Gastroesophageal sphincter (tissue), 4 donors: ENCODE data around the gene E2F7. TPM values are rescaled to one million over a fixed set of nuclear protein-coding genes. Genes with fewer than 3 reads are reported as not detected.

Experiments used
- ATAC-seq: fragments of 150-250 bp; one replicate; pipeline ENCODE4 v1.9.1; 2016; ENCODE audit warnings: mild to moderate bottlenecking, moderate library complexity
- H3K27ac ChIP-seq, 4 donors: fragments of 200-600 bp; sonication (generic) in 3 of 4; 1 replicate in 3 of 4; 2 replicates in 1 of 4; pipeline ENCODE4 v1.5.1; 2016 to 2019
- H3K27me3 ChIP-seq: fragments of 200-600 bp; sonication (generic); one replicate; pipeline ENCODE4 v1.5.1; 2019
- H3K36me3 ChIP-seq, 2 donors: fragments of 200-600 bp; sonication (generic); one replicate each; pipeline ENCODE4 v1.5.1; 2019; ENCODE audit warnings: control low read depth in 1 of 2
- H3K4me1 ChIP-seq, 3 donors: fragments of 200-600 bp; sonication (generic); 1 replicate in 2 of 3; 2 replicates in 1 of 3; pipeline ENCODE4 v1.5.1; 2016 to 2019; ENCODE audit warnings: control low read depth in 2 of 3
- H3K4me3 ChIP-seq, 2 donors: fragments of 200-600 bp; sonication (generic); one replicate each; pipeline ENCODE4 v1.5.1; 2019; ENCODE audit warnings: mild to moderate bottlenecking in 1 of 2, moderate library complexity in 1 of 2
- H3K9me3 ChIP-seq, 3 donors: fragments of 200-600 bp; sonication (generic); one replicate each; pipeline ENCODE4 v1.5.1; 2017 to 2019; ENCODE audit warnings: control low read depth in 2 of 3
- EP300 ChIP-seq: sonication (generic); formaldehyde crosslinking; IDR thresholded peaks from one replicate; pipeline ENCODE4 v1.6.1; 2017; ENCODE audit warnings: antibody characterized with exemption, mild to moderate bottlenecking
- POLR2A ChIP-seq, 2 donors: fragments of 450-650 bp; IDR thresholded peaks; one replicate each; pipeline ENCODE4 v1.6.1; 2017; ENCODE audit warnings: antibody characterized with exemption in 2 of 2, mild to moderate bottlenecking in 2 of 2, moderate library complexity in 1 of 2
- POLR2AphosphoS5 ChIP-seq: sonication (generic); formaldehyde crosslinking; IDR thresholded peaks from one replicate; pipeline ENCODE4 v1.6.1; 2017; ENCODE audit warnings: antibody characterized with exemption
- WGBS, 2 donors: methylation state at CpG; one replicate each; pipeline ENCODE4 v1.1.5; 2018; ENCODE audit warnings: low coverage in 1 of 2; 5-methylcytosine and 5-hydroxymethylcytosine counted together
- total RNA-seq, 4 donors: library from RNA; depleted of rRNA; stranded (reverse); fragments of >200 nt; gene quantifications; one replicate each; pipeline ENCODE4 v1.1.0, GENCODE V29; 2016
- TF ChIP-seq, protein P1 (sequence below), 4 experiments: fragments of 200-600 bp in 2 of 4; fragments of 450-650 bp in 2 of 4; sonication (generic) in 1 of 4; IDR thresholded peaks; one replicate each; pipeline ENCODE4 v1.5.1; 2017 to 2019; ENCODE audit warnings: antibody characterized with exemption in 4 of 4, mild to moderate bottlenecking in 2 of 4, moderate library complexity in 2 of 4

The E2F7 gene
- total RNA-seq, 4 donors from 2014 or later = 0.47 TPM; not detected in 3

DNA sequence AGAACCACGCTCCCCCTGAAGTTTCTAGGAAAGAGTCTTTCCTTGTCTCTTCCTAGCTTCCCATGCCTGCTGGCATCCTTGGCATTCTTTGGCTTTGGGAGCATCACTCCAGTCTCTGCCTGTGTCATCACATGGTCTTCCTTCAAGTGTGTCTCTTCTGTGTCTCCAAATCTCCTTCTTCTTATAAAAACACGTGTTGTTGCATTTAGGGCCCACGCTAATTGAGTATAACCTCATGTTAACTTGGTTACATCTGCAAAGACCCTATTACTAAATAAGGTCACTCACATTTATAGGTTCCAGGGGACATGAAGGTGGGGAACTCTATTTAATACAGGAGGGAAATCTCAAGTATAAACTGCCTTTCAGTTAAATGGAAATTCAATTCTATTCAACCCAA, 63.0 kb downstream of the E2F7 start:
- Histone ChIP-seq H3K9me3 (no peaks in the 10 kb centered on the region), H3K36me3 (no peaks in the 10 kb centered on the region), H3K27me3 (no peaks in the 10 kb centered on the region), H3K27ac (no peak overlapping the region), H3K4me1 (peaks cover 0 to 4% (median 0%) of the 10 kb centered on the region in 3 donors), H3K4me3 (no peak overlapping the region)
- no peak for ATAC-seq
- TF ChIP-seq, protein P1, sequence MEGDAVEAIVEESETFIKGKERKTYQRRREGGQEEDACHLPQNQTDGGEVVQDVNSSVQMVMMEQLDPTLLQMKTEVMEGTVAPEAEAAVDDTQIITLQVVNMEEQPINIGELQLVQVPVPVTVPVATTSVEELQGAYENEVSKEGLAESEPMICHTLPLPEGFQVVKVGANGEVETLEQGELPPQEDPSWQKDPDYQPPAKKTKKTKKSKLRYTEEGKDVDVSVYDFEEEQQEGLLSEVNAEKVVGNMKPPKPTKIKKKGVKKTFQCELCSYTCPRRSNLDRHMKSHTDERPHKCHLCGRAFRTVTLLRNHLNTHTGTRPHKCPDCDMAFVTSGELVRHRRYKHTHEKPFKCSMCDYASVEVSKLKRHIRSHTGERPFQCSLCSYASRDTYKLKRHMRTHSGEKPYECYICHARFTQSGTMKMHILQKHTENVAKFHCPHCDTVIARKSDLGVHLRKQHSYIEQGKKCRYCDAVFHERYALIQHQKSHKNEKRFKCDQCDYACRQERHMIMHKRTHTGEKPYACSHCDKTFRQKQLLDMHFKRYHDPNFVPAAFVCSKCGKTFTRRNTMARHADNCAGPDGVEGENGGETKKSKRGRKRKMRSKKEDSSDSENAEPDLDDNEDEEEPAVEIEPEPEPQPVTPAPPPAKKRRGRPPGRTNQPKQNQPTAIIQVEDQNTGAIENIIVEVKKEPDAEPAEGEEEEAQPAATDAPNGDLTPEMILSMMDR (IDR thresholded peaks at IDR 0.05) = no peak
- TF ChIP-seq EP300 = no peak
- TF ChIP-seq POLR2AphosphoS5 = no peak
- no peak for TF ChIP-seq POLR2A (IDR thresholded peaks at IDR 0.05)
- 89 to 100% methylated on average over 3 of the region's 3 CpGs for WGBS, 2 donors

DNA sequence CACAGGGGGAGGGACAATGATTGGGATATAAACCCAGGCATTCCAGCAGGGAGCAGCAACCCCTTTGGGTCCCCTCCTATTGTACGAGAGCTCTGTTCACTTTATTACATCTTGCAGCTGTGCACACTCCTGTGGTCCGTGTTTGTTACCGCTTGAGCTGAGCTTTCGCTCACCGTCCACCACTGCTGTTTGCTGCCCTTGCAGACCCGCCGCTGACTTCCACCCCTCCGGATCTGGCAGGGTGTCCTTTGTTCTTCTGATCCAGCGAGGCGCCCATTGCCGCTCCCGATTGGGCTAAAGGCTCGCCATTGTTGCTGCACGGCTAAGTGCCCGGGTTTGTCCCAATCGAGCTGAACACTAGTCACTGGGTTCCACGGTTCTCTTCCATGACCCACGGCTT, 64.1 kb downstream of the E2F7 start:
- 83% methylated on average over 5 of the region's 18 CpGs for WGBS, 2 donors
- Histone ChIP-seq H3K27me3 (no peaks in the 10 kb centered on the region), H3K27ac (no peak overlapping the region), H3K9me3 (no peaks in the 10 kb centered on the region), H3K36me3 (no peaks in the 10 kb centered on the region), H3K4me3 (no peak overlapping the region), H3K4me1 (peaks cover 0 to 4% (median 0%) of the 10 kb centered on the region in 3 donors)
- no peak for ATAC-seq
- no peak for TF ChIP-seq POLR2A (IDR thresholded peaks at IDR 0.05)
- TF ChIP-seq, protein P1 (IDR thresholded peaks at IDR 0.05) = no peak
- TF ChIP-seq POLR2AphosphoS5 = no peak
- TF ChIP-seq EP300 = no peak

DNA sequence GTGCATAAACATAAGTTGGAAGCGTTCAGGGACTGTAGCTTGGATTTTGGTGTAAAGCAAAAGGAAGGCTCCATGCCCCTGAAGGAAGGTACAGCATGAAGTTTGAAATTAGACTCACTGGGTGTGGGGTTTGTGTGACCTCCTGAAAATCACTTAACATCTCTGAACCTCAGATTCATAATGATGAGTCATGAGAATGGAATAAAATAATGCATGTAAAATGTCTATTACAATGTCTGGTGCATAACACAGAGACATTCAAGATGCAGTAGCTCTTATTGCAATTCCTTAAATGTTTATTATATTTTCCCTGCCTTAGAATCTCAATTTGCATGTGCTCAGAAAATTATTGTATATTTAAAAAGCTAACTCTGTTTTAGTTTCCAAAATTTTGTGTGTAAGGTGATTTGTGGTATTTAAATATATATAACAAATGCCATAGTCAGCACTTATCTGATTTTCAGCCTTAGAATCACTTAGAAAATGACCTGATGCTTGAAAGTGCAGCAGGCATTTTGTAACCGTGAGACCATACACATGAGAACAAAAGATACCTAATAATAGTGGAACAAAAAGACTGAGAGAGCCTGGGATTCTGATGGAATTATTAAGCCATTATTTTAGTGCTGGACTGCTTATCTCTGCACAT, 66.3 kb downstream of the E2F7 start:
- Histone ChIP-seq H3K27ac (no peak overlapping the region), H3K27me3 (no peaks in the 10 kb centered on the region), H3K4me3 (no peak overlapping the region), H3K4me1 (peaks cover 0 to 4% (median 0%) of the 10 kb centered on the region in 3 donors), H3K36me3 (no peaks in the 10 kb centered on the region), H3K9me3 (no peaks in the 10 kb centered on the region)
- WGBS, 2 donors = 79 to 86% methylated on average over 2 of the region's 2 CpGs
- no peak for TF ChIP-seq POLR2AphosphoS5
- TF ChIP-seq POLR2A (IDR thresholded peaks at IDR 0.05) = no peak
- TF ChIP-seq EP300 = no peak
- TF ChIP-seq, protein P1 (IDR thresholded peaks at IDR 0.05) = no peak
- ATAC-seq = no peak

DNA sequence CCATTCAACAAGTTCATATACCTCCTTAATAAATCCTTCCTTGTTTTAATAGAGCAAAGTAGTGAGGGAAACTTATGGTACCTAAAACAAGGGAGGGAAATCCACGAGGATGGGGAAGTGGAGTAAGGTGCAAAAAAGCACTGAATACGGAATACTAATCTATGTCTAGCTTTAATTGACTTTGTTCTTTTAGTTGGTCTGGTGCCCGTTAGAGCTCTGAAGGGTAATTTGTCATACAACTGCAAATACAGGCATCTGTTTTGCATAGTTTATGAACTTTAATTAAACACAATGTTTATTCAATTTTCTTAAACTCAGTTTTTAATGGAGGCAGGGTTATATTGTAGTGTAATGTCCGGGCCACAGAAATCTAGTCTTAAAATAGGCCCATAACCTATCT, 67.0 kb downstream of the E2F7 start:
- no peak for ATAC-seq
- WGBS, 2 donors = 33 to 46% methylated on average over 4 of the region's 4 CpGs
- Histone ChIP-seq H3K27ac (no peak overlapping the region), H3K9me3 (no peaks in the 10 kb centered on the region), H3K27me3 (no peaks in the 10 kb centered on the region), H3K4me3 (no peak overlapping the region), H3K4me1 (peaks cover 0 to 2% (median 0%) of the 10 kb centered on the region in 3 donors), H3K36me3 (no peaks in the 10 kb centered on the region)
- TF ChIP-seq, protein P1 (IDR thresholded peaks at IDR 0.05) = no peak
- TF ChIP-seq POLR2AphosphoS5 = no peak
- no peak for TF ChIP-seq POLR2A (IDR thresholded peaks at IDR 0.05)
- no peak for TF ChIP-seq EP300

DNA sequence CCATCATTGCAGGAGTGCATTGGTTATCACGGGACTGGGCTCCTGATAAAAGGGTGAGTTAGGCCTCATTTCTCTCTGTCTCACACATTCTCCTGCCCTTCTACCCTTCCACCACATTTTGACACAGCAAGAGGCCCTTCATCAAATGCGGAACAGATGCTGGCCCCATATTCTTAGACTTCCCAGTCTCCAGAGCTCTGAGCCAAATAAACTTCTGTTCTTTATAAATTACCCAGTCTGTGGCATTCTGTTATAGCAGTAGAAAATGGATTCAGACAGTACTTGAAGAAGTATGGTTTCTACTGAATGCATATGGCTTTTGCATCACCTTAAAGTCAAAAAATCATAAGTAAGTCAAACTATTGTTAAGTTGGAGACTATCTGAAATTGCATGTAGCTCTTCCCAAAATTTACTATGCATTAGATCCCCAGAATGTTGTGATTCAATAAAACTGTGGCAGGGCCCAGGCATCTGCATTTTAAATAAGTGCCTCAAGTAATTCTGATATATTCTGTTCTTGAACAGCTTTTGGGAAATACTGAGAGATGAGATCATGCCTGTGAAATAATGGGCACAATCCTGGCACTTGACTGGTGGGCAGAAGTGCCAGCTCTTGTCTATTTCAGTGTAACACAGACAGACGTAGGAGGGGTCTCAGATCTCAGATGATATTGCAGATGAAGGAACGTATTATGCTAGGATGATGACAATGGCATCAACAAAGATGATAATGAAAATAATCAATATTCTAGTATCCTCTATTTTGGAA, 68.2 kb downstream of the E2F7 start:
- H3K9me3 ChIP-seq = no peaks in the 10 kb centered on the region
- 72 to 87% methylated on average over 4 of the region's 4 CpGs for WGBS, 2 donors
- no peak for ATAC-seq
- H3K36me3 ChIP-seq = no peaks in the 10 kb centered on the region
- no peaks in the 10 kb centered on the region for H3K27me3 ChIP-seq
- no peak overlapping the region for H3K4me3 ChIP-seq
- TF ChIP-seq POLR2A (IDR thresholded peaks at IDR 0.05) = no peak
- TF ChIP-seq POLR2AphosphoS5 = no peak
- TF ChIP-seq EP300 = no peak
- TF ChIP-seq, protein P1 (IDR thresholded peaks at IDR 0.05) = no peak
- H3K4me1 ChIP-seq = no peaks in the 10 kb centered on the region
- no peak overlapping the region for H3K27ac ChIP-seq
